GM18870 (cell line): ENCODE measurements around the gene IFT57.
"Not testable (repeated sequence)": the region's sequence is repeated elsewhere in the genome, so short reads cannot be mapped to it uniquely, and the experiment has no call there.

Source experiments
- ATAC-seq: cut with Tn5 transposase; IDR thresholded peaks from one replicate; pipeline ENCODE4 v1.9.1; 2021; ENCODE audit warnings: moderate library complexity; ENCODE audit not compliant: unreplicated experiment

Gene IFT57

DNA sequence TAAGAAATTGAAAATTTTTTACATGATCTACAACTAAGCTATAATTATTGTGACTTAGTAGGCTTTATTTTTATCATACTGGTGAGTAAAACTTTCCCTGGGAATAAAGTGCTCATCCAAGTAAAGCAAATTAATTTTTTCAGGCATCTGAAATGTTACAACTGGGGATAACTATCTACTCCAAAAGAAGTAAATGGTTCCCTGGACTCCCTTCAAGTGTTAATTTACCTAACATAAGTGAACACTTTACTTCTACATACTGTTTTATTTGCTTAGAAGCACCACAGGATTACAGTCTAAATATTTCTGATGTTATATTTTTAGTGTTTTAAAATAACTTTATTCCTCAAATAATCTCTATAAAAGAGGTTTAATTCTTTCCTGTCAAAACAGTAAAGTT, 57.8 kb downstream of the IFT57 start:
- no peak for ATAC-seq

DNA sequence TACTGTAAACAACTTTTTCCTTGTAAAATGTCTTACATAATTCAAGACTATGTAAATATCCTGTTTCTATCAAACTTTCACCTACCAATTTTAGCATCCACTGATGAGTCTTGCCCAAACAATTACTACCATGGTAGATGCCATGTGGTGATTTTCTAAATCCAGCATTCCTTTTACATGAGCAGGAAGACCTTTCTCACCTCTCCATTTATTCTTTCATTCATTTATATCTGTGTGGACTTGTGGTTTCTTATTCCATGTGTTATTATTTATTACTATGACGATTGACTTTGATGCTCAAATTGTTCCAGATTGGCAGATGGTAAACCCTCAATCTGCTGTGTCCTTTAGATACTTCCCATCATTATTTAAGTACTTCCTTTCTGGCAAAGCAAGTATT, 62.4 kb downstream of the IFT57 start:
- ATAC-seq, result no peak

DNA sequence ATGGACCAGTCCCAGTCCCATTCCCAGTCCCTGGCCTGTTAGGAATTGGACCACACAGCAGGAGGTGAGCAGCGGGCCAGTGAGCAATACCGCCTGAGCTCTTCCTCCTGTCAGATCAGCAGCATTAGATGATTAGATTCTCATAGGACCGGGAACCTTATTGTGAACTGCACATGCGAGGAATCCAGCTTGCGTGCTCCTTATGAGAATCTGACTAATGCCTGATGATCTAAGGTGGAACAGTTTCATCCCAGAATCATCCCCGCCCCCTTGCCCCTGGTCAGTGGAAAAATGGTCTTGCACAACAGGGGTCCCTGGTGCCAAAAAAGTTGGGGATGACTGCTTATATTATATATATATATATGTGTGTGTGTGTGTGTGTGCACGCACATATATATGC, 63.1 kb downstream of the IFT57 start:
- no peak for ATAC-seq

DNA sequence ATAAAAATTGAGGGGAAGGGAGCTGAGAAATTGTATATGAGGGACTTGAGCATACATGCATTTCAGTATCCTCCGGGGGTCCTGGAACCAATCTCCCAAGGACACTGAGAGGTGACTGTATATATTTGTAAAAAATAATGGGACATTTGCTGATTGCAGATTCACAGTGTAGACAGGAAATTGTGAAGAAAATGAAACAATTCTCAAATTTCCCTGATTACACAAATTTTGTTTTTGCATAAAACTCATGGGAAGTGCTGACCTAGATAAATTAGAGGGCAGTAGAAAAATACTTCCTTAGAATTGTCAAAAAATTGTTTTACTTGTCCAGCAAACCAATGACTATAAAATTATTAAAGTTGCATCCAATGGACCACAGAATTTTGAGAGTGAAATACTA, 64.0 kb downstream of the IFT57 start:
- no peak for ATAC-seq

DNA sequence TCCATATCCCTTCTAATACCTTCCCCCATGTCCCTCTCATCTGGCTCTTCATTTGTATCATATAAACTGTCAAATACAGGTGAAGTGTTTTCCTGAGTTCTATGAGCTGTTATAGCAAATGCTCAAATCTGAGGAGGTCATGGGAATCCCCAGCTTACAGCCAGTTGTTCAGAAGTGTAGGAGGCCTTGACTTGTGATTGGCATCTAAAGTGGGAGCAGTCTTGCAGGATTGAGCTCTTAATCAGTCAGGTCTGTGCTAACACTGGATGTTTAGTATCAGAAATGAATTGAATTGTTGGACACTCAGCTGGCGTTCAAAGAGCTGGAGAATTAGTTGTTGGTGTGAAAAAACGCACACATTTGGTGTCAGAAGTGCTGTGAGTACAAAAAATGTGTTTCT, 65.0 kb downstream of the IFT57 start:
- no peak for ATAC-seq

DNA sequence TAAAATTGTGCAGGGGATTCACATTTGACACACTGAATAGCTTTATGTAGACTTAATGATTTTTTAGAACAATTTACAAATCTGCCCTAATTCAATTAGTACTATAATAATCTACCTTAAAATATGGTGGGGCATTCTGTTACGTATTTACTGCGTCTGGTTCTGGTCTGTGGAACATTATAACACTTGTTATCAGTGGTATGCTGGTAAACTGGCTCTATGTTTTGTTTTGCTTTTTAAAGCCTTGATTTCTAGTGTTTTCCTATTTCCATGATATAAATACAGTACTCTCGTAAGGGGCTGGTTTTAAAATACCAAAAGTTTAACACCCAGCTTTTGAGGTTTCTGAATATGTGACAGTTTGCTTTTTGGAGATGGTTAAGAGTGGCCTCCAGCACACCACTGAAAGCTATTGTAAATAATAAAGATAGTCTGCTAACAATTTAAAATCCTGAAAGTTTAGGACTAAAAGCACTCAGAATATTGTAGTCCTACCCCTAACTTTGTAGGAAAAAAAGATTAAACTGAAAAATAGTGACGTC, 65.8 kb downstream of the IFT57 start:
- ATAC-seq, result no peak

DNA sequence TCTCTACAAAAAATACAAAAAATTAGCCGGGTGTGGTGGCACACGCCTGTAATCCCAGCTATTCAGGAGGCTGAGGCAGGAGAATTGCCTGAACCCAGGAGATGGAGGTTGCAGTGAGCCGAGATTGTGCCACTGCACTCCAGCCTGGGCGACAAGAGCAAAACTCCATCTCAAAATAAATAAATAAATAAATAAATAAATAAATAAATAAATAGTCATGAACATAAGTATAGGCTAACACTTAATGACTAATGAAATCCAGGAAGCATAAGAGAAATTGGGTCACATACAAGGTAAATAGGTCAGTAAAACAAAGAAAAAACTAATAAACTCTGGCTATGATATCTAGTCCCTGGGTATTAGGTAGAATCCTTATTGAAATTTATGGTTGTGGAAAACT, 66.6 kb downstream of the IFT57 start:
- ATAC-seq, result not testable (repeated sequence)

DNA sequence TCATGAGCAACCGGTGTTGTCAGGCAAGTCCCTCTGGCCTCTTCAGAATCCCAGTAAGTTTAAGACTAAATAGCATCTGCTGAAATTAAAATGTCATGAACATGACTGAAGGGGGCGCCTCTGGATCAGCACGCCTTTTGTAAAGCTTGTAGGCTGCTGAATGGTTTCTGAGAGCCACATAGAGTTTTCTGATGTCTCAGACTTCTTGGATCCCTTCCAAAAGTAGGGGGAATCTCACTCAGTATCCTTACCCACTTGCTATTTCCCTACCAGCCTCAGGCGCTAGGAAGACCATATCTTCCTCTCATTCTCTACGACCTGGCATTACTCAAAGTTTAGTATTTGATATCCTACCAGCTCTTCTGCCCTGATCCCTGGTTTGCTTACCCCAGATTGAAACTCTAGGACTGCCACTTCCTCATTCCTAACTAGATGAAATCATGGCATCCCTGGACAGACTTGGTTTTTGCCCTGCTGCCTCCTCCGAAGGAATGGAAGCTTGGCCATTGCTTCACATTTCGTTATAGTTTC, 68.7 kb downstream of the IFT57 start:
- no peak for ATAC-seq

DNA sequence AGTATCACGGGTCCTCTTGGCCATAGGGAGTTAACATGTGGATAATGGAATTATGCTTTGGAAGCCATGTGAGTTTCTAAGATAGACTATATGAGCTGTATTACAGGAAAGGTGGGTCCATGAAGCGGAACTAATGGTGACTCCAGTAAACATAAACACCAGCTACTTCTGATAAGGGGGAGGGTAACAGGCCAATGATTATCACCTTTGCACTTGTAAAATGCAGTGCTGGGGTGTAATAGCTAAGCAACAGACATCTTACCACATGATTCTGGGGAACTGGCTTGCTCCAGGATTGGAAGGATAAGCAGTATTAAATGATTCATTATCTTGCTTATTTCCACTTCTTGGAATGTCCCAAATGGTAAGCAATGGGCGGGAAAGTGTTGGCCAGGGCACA, 70.0 kb downstream of the IFT57 start:
- ATAC-seq, result no peak

DNA sequence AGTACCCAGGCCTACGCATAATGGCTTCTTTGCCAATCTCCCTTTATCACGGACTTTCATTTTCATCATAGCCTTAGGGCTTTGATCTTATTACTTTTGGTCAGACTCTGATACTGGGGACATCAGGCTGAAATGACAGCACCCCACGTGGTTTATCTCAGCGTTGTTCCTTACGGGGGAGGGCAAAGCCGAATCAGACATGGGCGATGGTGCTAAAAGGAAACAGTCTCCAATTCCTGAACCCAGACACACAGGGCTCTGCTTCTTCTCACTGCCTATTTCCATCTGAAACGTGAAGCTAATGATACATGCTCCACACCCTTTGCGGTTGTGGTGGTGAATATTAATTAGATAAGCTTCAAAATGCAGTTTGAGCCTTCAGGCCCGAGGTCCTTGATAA, 72.0 kb downstream of the IFT57 start:
- no peak for ATAC-seq

DNA sequence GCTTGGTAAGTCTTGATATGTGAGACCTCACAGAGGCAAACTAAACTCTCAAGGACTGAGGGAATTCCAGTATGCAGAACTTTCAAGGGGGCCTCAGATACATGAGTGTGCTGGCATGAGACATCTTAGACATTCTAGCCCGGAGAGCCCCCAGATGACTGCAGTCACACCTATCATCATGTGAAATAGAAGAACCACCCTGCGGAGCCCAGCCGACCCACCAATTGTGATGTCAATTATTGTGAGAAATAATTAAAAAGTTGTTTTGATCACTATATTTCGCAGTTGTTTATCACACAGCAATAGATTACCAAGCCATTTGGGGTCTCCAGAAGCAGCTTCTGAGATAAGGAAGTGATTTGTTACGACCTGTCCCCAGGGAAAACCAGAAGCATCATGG, 76.1 kb downstream of the IFT57 start:
- no peak for ATAC-seq

DNA sequence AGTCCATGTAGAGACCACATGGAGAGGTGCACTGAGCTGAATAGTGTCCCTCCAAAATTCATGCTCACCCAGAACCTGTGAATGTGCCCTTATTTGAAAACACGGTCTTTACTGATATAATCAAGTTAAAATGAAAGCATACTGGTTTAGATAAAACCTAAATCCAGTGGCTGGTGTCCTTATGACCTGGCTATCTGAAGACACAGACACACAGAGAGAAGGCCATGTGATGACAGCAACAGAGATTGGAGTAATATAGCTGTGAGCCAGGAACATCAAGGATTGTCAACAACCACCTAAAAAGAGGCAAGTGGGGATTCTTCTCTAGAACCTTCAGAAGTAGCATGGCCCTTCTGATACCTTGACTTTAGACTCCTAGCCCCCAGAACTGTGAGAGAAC, 76.6 kb downstream of the IFT57 start:
- no peak for ATAC-seq

DNA sequence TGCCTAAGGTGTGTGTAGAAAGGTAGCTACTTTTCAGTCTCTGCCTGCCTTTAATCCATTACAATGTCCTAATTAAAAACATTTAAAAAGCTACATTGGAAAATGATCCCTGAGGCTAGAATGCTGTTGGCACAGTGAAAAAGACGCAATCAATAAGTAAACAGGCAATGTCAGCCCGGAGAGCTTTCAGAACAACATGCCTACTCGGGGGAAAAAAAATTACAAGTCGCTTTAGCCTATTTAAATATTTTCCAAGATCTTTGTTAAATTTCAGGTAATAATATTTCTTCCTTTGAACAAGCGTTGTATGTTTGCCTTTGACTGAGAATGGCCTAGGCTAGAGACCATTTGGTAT, 84.8 kb downstream of the IFT57 start:
- no peak for ATAC-seq

DNA sequence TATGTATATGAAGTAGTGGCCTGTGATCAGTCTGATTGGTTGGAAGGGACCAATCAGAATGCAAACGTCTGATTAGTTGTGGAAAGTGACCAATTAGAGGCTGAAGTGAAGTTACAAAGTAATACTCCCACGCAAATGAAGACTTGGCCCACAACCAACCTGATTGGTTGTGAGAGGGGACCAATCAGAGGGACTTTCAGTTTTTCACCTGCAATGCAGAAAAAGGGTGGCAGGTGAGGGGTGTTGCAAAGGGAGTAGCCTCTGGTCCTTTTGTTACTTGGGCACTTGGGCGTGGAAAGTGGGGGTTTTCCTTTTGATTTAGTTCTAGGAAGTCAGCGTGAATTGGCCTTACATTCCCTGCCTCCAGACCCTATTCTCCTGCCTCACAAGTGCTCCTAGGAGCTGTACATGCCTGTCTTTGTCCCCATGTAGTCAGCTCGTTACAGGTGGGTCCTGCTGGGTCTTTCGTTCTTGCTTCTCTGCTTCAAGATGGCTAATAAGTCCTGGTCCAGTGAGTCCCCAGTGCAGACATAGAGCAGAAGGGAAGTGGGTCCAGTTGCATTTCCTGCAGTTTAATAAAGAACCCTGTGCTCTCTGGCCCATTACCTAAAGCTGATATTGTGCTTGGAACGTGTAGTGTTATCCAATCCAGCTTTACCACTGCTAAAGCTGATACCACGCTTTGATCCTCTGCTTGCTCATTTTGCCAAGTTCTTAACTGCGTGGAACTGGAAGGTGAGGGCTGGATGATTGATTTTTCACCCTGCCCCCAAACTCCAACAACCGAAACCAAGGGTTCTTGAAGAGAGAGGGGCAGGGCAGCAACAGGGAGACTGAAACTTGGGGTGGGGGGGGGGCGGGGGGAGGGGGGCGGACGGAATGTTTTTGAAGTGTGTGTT, 85.4 kb downstream of the IFT57 start:
- no peak for ATAC-seq

DNA sequence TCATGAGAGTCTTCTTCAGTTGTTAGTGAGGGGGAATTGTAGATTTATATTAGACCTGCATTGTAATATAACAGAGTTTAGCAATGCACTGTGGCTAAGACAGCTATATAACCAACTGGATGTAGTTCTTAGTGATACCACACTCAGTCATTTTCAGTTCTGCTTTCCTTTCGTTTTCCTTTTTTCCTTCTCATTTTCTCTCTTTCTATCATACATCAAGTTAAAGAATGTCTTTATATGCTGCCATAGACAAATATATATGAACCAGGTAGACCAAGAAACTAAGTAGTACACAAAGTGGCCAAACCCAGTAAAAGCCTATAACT, 87.7 kb downstream of the IFT57 start:
- peak; percentile 41 for ATAC-seq

DNA sequence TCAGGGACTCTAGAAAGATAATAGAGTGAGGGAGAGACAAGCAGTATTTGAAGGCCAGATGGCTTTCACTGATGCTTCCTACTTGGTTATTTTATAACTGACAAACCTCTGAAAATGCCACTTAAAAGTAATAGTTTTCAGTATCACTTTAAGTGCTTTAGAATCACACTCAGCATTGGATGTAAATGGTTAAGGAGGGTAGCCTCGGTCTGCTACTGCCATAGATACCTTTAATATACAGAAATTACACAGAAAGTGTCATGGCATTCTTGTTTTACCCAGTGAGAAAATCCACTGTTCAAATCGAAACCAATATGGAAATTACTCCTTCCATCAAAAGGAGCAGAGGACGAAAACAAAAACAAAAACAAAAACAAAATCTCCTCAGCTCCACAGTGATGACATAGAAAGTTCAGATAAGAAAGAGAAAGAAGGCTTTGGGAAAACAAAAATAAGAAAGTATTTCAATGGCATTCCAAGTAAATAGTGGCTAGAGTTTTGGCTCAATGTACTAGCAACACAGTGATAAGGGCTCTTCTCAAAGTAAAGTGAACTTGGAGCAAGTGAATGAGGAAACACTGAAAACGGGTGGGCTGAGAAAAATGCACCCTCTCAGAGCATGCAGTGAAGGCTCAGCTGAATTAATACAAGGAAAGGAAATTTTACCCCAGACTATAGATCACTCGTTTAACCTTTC, 88.2 kb downstream of the IFT57 start:
- ATAC-seq, result peak; percentile 59

DNA sequence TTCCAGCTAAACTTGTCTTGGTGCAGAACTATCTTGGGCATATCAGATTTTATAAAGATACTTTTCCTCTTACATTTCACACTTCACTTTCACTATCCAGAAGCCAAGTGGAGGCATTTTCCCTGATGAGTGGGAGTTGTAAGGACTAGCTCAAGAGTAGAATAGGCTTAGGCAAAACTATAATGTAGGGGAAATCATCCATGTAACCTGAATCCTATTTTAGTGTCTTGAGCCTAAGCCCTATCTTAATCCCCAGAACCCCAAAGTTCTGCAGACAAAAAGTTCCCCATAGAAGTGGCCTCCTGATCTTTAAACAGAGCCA, 89.2 kb downstream of the IFT57 start:
- no peak for ATAC-seq

DNA sequence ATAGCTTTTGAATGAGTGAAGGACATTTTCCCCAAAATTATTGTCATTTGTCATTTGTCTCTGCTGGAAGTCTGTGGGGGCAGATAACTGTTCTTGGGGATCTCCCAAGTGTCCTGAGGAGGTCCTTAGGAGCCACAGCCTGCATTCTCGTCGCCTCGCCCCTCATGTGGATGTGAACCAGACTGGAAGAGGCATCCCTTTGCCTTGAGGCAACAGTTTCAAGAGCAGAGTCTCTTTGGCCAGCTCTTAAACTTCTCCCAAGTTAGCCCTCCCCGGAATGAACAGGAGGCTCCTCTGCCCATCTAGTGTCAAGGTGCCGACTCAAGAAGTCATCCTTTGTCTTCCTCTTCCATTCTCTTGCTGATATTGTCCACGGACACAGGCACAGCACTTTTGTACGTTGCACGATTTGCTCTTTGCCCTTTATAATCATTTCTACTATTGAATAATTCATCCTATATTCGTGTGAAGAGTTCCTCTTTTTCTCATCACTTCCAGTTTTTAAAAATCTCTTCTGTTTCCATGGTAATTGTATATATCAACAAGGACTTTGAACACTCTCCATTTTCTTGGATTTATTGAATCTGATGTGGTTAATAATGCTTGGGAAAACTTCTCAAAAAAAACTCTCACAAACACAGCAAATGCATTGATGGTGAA, 90.6 kb downstream of the IFT57 start:
- ATAC-seq, result no peak

DNA sequence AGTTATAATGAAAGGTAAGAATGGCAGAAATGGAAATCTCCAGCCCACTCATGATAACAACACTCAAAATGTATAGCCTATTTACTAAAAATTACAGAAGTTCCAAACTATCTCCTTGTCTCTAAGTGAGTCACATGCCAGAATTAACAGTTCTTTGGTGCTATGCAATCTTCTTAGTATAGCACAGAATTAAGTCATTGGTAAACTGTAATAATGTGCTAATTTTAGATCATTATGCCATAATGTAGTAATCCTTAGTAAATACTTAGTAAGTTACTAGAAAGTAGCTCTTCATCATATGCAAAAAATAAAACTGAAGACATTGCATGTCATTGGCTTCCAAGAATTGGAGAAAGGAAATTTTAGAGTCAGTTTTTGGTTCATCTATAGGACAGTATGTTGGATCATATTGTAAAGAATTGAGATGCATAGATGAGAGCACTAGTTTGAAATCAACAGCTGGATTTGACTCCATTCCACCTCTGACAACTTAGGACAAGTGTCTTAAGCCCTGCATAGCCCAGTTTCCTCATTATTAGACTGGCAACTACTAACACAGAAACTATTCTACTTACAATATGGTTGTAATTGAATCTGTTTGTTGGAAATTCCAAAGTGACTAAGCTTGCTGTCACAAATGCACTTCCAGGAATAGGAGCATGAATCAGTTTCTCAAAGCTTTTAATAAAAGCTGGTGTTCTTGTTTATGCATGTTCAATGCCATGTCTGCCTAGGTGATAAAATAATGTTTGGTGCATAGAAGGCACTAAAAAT, 91.3 kb downstream of the IFT57 start:
- ATAC-seq, result no peak

DNA sequence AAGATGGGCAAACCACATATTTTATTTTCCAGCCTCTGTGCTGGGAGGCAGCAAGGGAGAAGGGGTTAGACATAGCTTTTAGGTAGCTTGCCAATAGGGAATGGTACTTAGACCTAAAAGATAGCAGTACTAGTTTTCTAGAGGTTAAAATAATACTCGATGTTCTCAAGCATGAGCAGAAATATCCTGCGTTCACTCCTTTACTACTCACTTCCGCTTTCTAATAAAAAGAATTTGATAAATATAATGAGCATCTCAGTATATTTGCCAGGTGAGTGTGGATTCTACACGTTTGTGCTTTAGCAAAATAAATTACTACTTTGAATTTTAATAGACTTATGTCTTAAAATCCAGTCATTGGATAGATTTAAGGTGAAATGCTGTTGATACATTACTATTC, 92.0 kb downstream of the IFT57 start:
- no peak for ATAC-seq
